ENCODE measurements around the gene DPH6.
"Not testable (repeated sequence)": the region's sequence is repeated elsewhere in the genome, so short reads cannot be mapped to it uniquely, and the experiment has no call there.

Gene DPH6

DNA sequence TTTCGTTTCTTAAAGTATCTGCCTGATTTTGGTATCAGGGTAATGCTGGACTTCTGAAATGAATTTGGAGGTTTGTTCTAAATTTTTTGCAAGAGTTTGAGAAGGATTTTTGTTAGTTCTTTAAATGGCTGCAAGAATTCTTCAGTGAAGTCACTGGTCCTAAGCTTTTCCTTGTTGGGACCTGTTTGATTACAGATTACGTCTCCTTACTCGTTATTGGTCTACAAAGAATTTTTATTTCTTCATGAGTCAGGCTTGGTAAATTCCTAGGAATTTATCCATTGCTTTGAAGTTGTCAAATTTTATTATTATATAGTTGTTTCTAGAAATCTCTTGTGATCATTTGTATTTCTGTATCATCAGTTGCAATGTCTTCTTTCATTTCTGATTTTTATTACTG is 196.0 kb downstream of the DPH6 start:
- Histone ChIP-seq H3K9ac (ENCODE audit: low read depth, low read length) (no peak overlapping the region), H3K9me3 (ENCODE audit: control insufficient read depth, insufficient read depth, low read length) (no peaks in the 10 kb centered on the region), H3K36me3 (ENCODE audit: insufficient read depth, low read length) (no peaks in the 10 kb centered on the region), H3K4me1 (ENCODE audit: insufficient read depth, low read length) (no peaks in the 10 kb centered on the region)

- H3K9me3 ChIP-seq (ENCODE audit: control insufficient read depth, insufficient read depth, low read length), result no peaks in the 10 kb centered on the region
- no peaks in the 10 kb centered on the region for H3K36me3 ChIP-seq (ENCODE audit: insufficient read depth, low read length)
- no peak overlapping the region for H3K9ac ChIP-seq (ENCODE audit: low read depth, low read length)
- peaks cover 4% of the 10 kb centered on the region; the same call in 1 of the 2 replicates for H3K4me1 ChIP-seq (ENCODE audit: insufficient read depth, low read length)
Observed at GRCh38 chr15:35330916-35331315, 215.0 kb downstream of the DPH6 start.

- Histone ChIP-seq H3K9ac (ENCODE audit: low read depth, low read length) (no peak overlapping the region), H3K9me3 (ENCODE audit: control insufficient read depth, insufficient read depth, low read length) (no peaks in the 10 kb centered on the region), H3K36me3 (ENCODE audit: insufficient read depth, low read length) (no peaks in the 10 kb centered on the region), H3K4me1 (ENCODE audit: insufficient read depth, low read length) (peaks cover 4% of the 10 kb centered on the region; the same call in 1 of the 2 replicates)
Observed at GRCh38 chr15:35330048-35330695, 215.8 kb downstream of the DPH6 start.

GRCh38 chr15:35329521-35329961 is 216.4 kb downstream of the DPH6 start:
- Histone ChIP-seq H3K9ac (ENCODE audit: low read depth, low read length) (no peak overlapping the region; the same call in 1 of the 2 replicates), H3K36me3 (ENCODE audit: insufficient read depth, low read length) (no peaks in the 10 kb centered on the region), H3K4me1 (ENCODE audit: insufficient read depth, low read length) (peaks cover 4% of the 10 kb centered on the region; the same call in 1 of the 2 replicates), H3K9me3 (ENCODE audit: control insufficient read depth, insufficient read depth, low read length) (no peaks in the 10 kb centered on the region)

GRCh38 chr15:35328836-35329235 is 217.1 kb downstream of the DPH6 start:
- not testable (repeated sequence) for H3K36me3 ChIP-seq (ENCODE audit: insufficient read depth, low read length); H3K4me1 ChIP-seq (ENCODE audit: insufficient read depth, low read length); H3K9me3 ChIP-seq (ENCODE audit: control insufficient read depth, insufficient read depth, low read length); H3K9ac ChIP-seq (ENCODE audit: low read depth, low read length)

GRCh38 chr15:35327789-35328188 is 218.2 kb downstream of the DPH6 start:
- peaks cover 4% of the 10 kb centered on the region; the same call in 1 of the 2 replicates for H3K4me1 ChIP-seq (ENCODE audit: insufficient read depth, low read length)
- H3K36me3 ChIP-seq (ENCODE audit: insufficient read depth, low read length), result no peaks in the 10 kb centered on the region
- H3K9me3 ChIP-seq (ENCODE audit: control insufficient read depth, insufficient read depth, low read length), result no peaks in the 10 kb centered on the region
- no peak overlapping the region for H3K9ac ChIP-seq (ENCODE audit: low read depth, low read length)

DNA sequence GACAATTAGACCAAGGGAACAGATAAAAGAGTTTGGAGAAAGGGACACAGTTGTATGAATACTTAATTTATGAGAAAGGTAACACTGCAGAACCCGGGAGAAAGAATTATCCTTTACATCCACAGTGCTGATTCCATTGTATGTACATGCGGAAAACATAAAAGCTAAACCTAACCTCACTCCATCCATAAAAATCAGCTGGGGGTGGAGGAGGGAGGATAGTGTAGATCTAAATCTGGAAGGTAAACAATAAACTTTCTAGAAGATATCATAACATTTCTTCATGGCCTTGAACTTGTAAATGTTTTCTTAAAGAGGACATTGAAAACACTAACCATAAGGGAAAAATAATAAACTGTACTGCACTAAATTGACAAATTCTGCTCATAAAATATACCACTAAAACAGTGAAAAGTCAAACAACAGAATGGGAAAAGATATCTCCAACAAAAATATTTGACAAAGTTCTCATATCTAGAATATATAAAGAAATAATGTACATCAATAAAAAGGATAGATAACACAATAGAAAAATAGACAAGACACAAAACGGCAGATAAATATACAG is 220.5 kb downstream of the DPH6 start:
- H3K9me3 ChIP-seq (ENCODE audit: control insufficient read depth, insufficient read depth, low read length), result no peaks in the 10 kb centered on the region
- no peaks in the 10 kb centered on the region for H3K36me3 ChIP-seq (ENCODE audit: insufficient read depth, low read length)
- no peak overlapping the region for H3K9ac ChIP-seq (ENCODE audit: low read depth, low read length)
- peaks cover 4% of the 10 kb centered on the region; the same call in 1 of the 2 replicates for H3K4me1 ChIP-seq (ENCODE audit: insufficient read depth, low read length)

DNA sequence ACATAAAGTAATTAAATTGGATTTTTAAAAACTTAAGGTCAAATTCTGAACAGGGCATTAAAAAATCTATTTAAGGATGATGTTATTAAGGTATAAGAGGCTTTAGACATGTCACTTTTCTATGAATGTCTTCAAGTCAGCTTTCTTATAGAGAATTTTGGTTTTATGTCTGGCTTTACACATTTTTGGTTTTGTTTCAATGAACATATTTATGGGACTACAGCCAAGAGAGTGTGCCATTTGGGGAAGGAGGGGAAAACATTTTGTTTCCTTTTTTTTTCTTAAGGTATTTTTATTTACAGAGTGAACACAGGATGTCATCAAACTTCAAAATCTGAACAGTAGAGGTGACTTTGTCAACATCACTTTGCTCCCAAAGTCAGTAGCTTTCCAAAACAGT is 222.8 kb downstream of the DPH6 start:
- H3K9ac ChIP-seq (ENCODE audit: low read depth, low read length), result no peak overlapping the region
- H3K4me1 ChIP-seq (ENCODE audit: insufficient read depth, low read length), result no peaks in the 10 kb centered on the region
- no peaks in the 10 kb centered on the region for H3K9me3 ChIP-seq (ENCODE audit: control insufficient read depth, insufficient read depth, low read length)
- no peaks in the 10 kb centered on the region for H3K36me3 ChIP-seq (ENCODE audit: insufficient read depth, low read length)

DNA sequence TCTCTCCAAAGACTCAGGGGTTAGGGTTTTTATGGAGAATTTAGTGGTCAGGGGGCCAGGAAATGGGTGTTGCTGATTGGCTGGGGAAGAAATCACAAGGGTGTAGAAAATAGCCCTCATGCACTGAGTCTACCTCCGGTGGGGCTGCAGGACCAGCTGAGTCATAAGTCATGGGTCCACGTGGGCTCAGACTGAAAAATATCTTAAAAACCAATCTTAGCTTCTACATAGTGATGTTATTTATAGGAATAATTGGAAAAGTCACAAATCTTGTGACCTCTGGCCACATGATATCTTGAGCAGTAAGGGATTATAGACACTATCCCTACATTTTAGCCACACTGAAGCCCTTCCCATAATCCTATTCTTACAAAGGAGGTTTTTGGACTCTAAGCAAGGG is 224.0 kb downstream of the DPH6 start:
- no peak overlapping the region for H3K9ac ChIP-seq (ENCODE audit: low read depth, low read length)
- H3K36me3 ChIP-seq (ENCODE audit: insufficient read depth, low read length), result no peaks in the 10 kb centered on the region
- no peaks in the 10 kb centered on the region for H3K4me1 ChIP-seq (ENCODE audit: insufficient read depth, low read length)
- no peaks in the 10 kb centered on the region for H3K9me3 ChIP-seq (ENCODE audit: control insufficient read depth, insufficient read depth, low read length)

DNA sequence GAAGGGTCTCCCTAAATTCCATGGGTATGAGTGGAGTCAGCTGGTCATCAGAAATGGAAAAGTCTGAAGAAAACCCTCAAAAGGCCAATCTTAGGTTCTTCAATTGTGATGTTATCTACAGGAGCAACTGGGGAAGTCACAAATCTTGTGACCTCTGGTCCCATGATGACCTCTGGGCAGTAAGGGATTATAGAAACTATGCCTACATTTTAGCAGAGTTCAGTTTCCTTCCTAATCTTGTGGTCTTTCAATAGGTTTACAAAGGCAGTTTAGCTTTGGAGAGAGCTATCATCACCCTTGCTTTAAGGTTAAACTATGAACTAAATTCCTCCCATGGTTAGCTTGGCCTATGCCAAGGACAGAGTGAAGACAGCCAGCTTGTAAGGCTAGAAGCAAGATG is 225.1 kb downstream of the DPH6 start:
- no peaks in the 10 kb centered on the region for H3K36me3 ChIP-seq (ENCODE audit: insufficient read depth, low read length)
- H3K9ac ChIP-seq (ENCODE audit: low read depth, low read length), result no peak overlapping the region
- H3K4me1 ChIP-seq (ENCODE audit: insufficient read depth, low read length), result no peaks in the 10 kb centered on the region
- H3K9me3 ChIP-seq (ENCODE audit: control insufficient read depth, insufficient read depth, low read length), result no peaks in the 10 kb centered on the region

Measured in ES-I3 (cell line).